MCF 10A (cell line): ENCODE results near the gene OR12D3. TPM values are rescaled to one million over a fixed set of nuclear protein-coding genes. Genes with fewer than 3 reads are reported as not detected.

Experiments
- BruUV-seq: library from RNA; stranded (reverse); fragments of 400-500 nt; replicated peaks from 2 replicates; lab custom pipeline; 2021; lab: Mats Ljungman, UMichigan
- CTCF ChIA-PET: fragments of 300-600 bp; sonication (Branson Sonifier 250); formaldehyde crosslinking; extraction: SDS; loops from one replicate; lab custom pipeline; 2021; ENCODE audit warnings: antibody characterized with exemption, inconsistent platforms; lab: Yijun Ruan, JAX
- POLR2A ChIA-PET: fragments of 300-600, 350-650 bp; sonication (Branson Sonifier 250); formaldehyde crosslinking; extraction: SDS; loops from one replicate; lab custom pipeline; 2020; ENCODE audit warnings: antibody characterized with exemption, inconsistent platforms; lab: Yijun Ruan, JAX
- DNase-seq: peaks from one replicate; pipeline ENCODE4 v3.0.0-alpha.2; 2018; ENCODE audit not compliant: unreplicated experiment
- H3K27ac Mint-ChIP-seq: one replicate; pipeline ENCODE4 v1.8.0; 2022; ENCODE audit warnings: mild to moderate bottlenecking, low read depth, mixed read lengths; ENCODE audit not compliant: unreplicated experiment
- H3K27me3 Mint-ChIP-seq: one replicate; pipeline ENCODE4 v1.8.0; 2022; ENCODE audit warnings: mixed read lengths; ENCODE audit not compliant: insufficient read depth, unreplicated experiment
- H3K36me3 Mint-ChIP-seq: one replicate; pipeline ENCODE4 v1.8.0; 2022; ENCODE audit warnings: mild to moderate bottlenecking, moderate library complexity, mixed read lengths; ENCODE audit not compliant: insufficient read depth, unreplicated experiment
- H3K4me1 Mint-ChIP-seq: one replicate; pipeline ENCODE4 v1.8.0; 2022; ENCODE audit warnings: mixed read lengths; ENCODE audit not compliant: insufficient read depth, unreplicated experiment
- H3K4me3 Mint-ChIP-seq: one replicate; pipeline ENCODE4 v1.8.0; 2022; ENCODE audit warnings: mild to moderate bottlenecking, moderate library complexity, mixed read lengths; ENCODE audit not compliant: unreplicated experiment
- H3K9me3 Mint-ChIP-seq: one replicate; pipeline ENCODE4 v1.8.0; 2022; ENCODE audit warnings: mixed read lengths; ENCODE audit not compliant: unreplicated experiment
- intact Hi-C: fragments of 100-400 bp; cut with micrococcal nuclease; formaldehyde crosslinking; loops from 2 replicates; pipeline ENCODE4 v1.14.1; 2022
- total RNA-seq: library from RNA; stranded (reverse); gene quantifications from 2 replicates; pipeline ENCODE4 v1.2.3, GENCODE V29; 2022
- TF ChIP-seq, protein P1 (sequence below): fragments of 200-600 bp; IDR thresholded peaks from one replicate; pipeline ENCODE4 v1.8.0; 2022; ENCODE audit warnings: antibody characterized with exemption, mild to moderate bottlenecking; ENCODE audit not compliant: unreplicated experiment

OR12D3 gene
- total RNA-seq, 1 experiment from 2014 or later: not detected

DNA sequence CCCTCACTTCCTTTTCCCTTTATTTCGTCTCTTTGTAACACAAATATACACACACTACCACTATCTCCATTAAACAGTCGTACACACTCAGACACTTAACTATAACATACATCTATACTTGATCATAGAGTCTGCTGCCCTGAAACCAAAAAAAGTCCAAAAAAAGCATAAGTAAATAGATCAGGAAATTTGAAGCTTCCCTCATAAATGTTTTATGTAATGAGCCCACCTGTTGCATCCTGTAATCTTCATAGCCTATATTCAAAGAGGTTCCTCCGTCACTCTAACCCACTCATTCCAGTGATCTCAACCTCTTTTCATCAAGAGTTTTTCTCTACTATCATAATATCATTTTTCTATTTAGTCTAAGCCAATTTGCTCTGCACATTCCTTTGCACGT lies 13.4 kb upstream of the OR12D3 start:
- peaks cover 83% of the 10 kb centered on the region for H3K27me3 Mint-ChIP-seq
- CTCF ChIA-PET: no interaction called here
- no peak overlapping the region for H3K4me3 Mint-ChIP-seq
- intact Hi-C loops: no loop called here
- H3K4me1 Mint-ChIP-seq: no peaks in the 10 kb centered on the region
- H3K36me3 Mint-ChIP-seq: no peaks in the 10 kb centered on the region
- POLR2A ChIA-PET: no interaction called here
- no TSS peak for BruUV-seq
- TF ChIP-seq, protein P1, sequence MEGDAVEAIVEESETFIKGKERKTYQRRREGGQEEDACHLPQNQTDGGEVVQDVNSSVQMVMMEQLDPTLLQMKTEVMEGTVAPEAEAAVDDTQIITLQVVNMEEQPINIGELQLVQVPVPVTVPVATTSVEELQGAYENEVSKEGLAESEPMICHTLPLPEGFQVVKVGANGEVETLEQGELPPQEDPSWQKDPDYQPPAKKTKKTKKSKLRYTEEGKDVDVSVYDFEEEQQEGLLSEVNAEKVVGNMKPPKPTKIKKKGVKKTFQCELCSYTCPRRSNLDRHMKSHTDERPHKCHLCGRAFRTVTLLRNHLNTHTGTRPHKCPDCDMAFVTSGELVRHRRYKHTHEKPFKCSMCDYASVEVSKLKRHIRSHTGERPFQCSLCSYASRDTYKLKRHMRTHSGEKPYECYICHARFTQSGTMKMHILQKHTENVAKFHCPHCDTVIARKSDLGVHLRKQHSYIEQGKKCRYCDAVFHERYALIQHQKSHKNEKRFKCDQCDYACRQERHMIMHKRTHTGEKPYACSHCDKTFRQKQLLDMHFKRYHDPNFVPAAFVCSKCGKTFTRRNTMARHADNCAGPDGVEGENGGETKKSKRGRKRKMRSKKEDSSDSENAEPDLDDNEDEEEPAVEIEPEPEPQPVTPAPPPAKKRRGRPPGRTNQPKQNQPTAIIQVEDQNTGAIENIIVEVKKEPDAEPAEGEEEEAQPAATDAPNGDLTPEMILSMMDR: no peak
- H3K27ac Mint-ChIP-seq: no peak overlapping the region
- no peak for DNase-seq
- no peaks in the 10 kb centered on the region for H3K9me3 Mint-ChIP-seq

DNA sequence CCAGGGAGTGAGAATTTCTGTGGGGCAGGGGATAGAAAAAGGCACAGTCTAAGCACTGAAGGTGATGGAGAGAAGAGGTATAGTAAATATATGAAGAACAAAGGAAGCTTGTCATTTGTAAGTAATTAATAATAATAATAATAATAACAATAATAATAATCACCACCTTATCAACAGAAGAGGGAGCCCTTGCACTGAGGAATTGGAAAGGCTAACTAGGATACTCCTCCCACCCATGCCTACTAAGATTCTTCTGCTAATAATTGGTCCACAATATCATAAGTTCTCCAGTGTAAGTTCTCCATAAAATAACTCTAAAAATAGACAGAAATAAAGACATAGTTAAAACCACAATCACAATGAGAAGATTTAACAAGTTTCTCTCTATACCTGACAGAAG lies 912 bp upstream of the OR12D3 start:
- BruUV-seq: no TSS peak
- TF ChIP-seq, protein P1: no peak
- no peaks in the 10 kb centered on the region for H3K4me1 Mint-ChIP-seq
- H3K27ac Mint-ChIP-seq: no peak overlapping the region
- no peak overlapping the region for H3K4me3 Mint-ChIP-seq
- peaks cover 49% of the 10 kb centered on the region for H3K27me3 Mint-ChIP-seq
- ChIA-PET CTCF (interaction anchor here (0.6 to 1.0 kb wide), 7 partner anchors 11 to 812 kb away, joined by 3 to 4 read pairs (median 3); no protein-coding TSS in a partner anchor), POLR2A (interaction anchor here (1.0 kb wide), 1 partner anchor 208 kb away, joined by 3 read pairs; the partner anchor contains the start of gene OR2H2)
- DNase-seq: peak; percentile 19
- intact Hi-C loops: loop anchor here (1.0 kb wide), 1 partner anchor 213 kb away; no protein-coding TSS in a partner anchor
- H3K36me3 Mint-ChIP-seq: no peaks in the 10 kb centered on the region
- no peaks in the 10 kb centered on the region for H3K9me3 Mint-ChIP-seq

DNA sequence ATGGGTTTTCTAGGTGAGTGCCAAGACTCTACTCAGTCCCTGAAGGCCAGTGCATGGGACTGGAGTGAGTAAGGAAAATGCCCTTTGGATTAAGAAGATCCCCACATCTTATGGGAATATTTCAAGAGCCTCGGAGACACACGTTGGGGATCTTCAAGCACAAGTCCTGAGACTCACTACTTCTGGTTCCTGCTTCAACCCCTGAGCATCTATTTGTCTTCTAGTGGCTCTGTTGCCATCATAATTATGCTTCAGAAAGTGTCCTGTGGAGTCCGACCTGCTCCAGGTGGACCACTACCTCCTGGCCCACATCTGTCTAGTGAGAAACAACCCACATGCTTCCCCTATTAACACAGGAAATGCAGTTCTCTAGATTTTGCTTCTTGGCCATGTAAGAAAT lies 6.3 kb downstream of the OR12D3 start, which contains the start of gene OR5V1:
TSS of gene OR5V1 (minus strand) at position 101 of the 400 bp plus-strand sequence. CDS start 12,670 bp downstream, outside the sequence.
- intact Hi-C loops: no loop called here
- Mint-ChIP-seq H3K27ac (no peak within 1 kb of the TSS), H3K4me1 (no peaks in the 10 kb centered on the region), H3K9me3 (no peaks in the 10 kb centered on the region), H3K4me3 (no peak within 1 kb of the TSS), H3K36me3 (no peaks in the 10 kb centered on the region), H3K27me3 (peaks cover 72% of the 10 kb centered on the region)
- BruUV-seq: no TSS peak
- CTCF ChIA-PET: no interaction called here
- TF ChIP-seq, protein P1: no peak
- POLR2A ChIA-PET: no interaction called here
- no peak for DNase-seq

DNA sequence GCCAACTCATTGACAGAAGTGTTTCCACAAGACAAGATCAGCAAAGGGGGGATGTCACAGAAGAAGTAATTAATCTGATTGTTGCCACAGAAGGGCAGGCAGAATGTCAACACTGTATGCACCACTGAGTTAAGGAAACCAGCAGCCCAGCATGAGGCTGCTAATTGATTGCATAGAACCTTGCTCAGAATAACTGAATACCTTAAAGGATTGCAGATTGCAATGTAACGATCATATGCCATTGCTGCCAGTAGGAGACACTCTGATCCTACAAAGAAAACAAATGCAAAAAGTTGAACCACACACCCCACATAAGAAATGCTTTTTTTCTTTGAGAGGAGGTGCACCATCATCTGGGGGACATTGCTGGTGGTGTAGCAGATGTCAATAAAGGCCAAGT lies 19.5 kb downstream of the OR12D3 start:
- Mint-ChIP-seq H3K4me1 (no peaks in the 10 kb centered on the region), H3K9me3 (no peaks in the 10 kb centered on the region), H3K27me3 (peaks cover 82% of the 10 kb centered on the region), H3K27ac (no peak overlapping the region), H3K36me3 (no peaks in the 10 kb centered on the region), H3K4me3 (no peak overlapping the region)
- POLR2A ChIA-PET: no interaction called here
- DNase-seq: no peak
- TF ChIP-seq, protein P1: no peak
- CTCF ChIA-PET: no interaction called here
- no TSS peak for BruUV-seq
- intact Hi-C loops: no loop called here
